WTC11 (cell line): ENCODE measurements around the gene PCBD2. TPM values are rescaled to one million over a fixed set of nuclear protein-coding genes. Genes with fewer than 3 reads are reported as not detected.

Experiments used
- ATAC-seq: fragments of 200-7000 bp; cut with Tn5 transposase; 2 replicates; pipeline ENCODE4 v1.10.0; 2021; ENCODE audit warnings: mild to moderate bottlenecking, moderate library complexity
- CTCF ChIA-PET: fragments of 300-600 bp; sonication (Branson Sonifier 250); formaldehyde crosslinking; loops from one replicate; lab custom pipeline; 2021; ENCODE audit warnings: antibody characterized with exemption; lab: Charles Lee
- POLR2A ChIA-PET: fragments of 350-600 bp; sonication (Branson Sonifier 250); formaldehyde crosslinking; loops from one replicate; lab custom pipeline; 2021; ENCODE audit warnings: antibody characterized with exemption; lab: Charles Lee
- DNase-seq: peaks from one replicate; pipeline ENCODE4 v3.0.0; 2021; ENCODE audit warnings: low spot score
- H3K27ac Mint-ChIP-seq: 2 replicates; pipeline ENCODE4 v1.8.0; 2021; ENCODE audit warnings: mixed read lengths
- H3K27me3 Mint-ChIP-seq: 2 replicates; pipeline ENCODE4 v1.8.0; 2021; ENCODE audit warnings: low read depth, mild to moderate bottlenecking, moderate library complexity, mixed read lengths
- H3K36me3 Mint-ChIP-seq: 2 replicates; pipeline ENCODE4 v1.8.0; 2021; ENCODE audit warnings: mixed read lengths
- H3K4me1 Mint-ChIP-seq: 2 replicates; pipeline ENCODE4 v1.8.0; 2022; ENCODE audit warnings: mixed read lengths
- H3K4me3 Mint-ChIP-seq: 2 replicates; pipeline ENCODE4 v1.8.0; 2021; ENCODE audit warnings: mild to moderate bottlenecking, moderate library complexity, mixed read lengths
- H3K9me3 Mint-ChIP-seq: 2 replicates; pipeline ENCODE4 v1.8.0; 2021; ENCODE audit warnings: mixed read lengths
- ARID4B ChIP-seq: sonication (generic); formaldehyde crosslinking; IDR thresholded peaks from 2 replicates; pipeline ENCODE4 v1.8.0; 2023; ENCODE audit warnings: missing genetic modification reagents, mild to moderate bottlenecking, borderline replicate concordance
- ATF2 ChIP-seq: sonication (generic); formaldehyde crosslinking; IDR thresholded peaks from 2 replicates; pipeline ENCODE4 v1.8.1; 2022; ENCODE audit warnings: low read depth, missing genetic modification reagents, borderline replicate concordance
- ATF6 ChIP-seq: sonication (generic); formaldehyde crosslinking; IDR thresholded peaks from 2 replicates; pipeline ENCODE4 v1.8.1; 2023; ENCODE audit warnings: mild to moderate bottlenecking, missing genetic modification reagents
- EMX1 ChIP-seq: fragments of 250-450 bp; sonication (Bioruptor Pico); IDR thresholded peaks from 2 replicates; pipeline ENCODE4 v1.8.0; 2021; ENCODE audit warnings: mild to moderate bottlenecking
- ETV6 ChIP-seq: sonication (generic); formaldehyde crosslinking; IDR thresholded peaks from 2 replicates; pipeline ENCODE4 v1.8.1; 2022; ENCODE audit warnings: mild to moderate bottlenecking, missing genetic modification reagents
- GABPB1 ChIP-seq: sonication (generic); formaldehyde crosslinking; IDR thresholded peaks from 2 replicates; pipeline ENCODE4 v1.8.1; 2023; ENCODE audit warnings: mild to moderate bottlenecking, missing genetic modification reagents
- GRHL2 ChIP-seq: fragments of 250-450 bp; sonication (Bioruptor Pico); IDR thresholded peaks from 2 replicates; pipeline ENCODE4 v1.8.0; 2022; ENCODE audit warnings: mild to moderate bottlenecking, moderate library complexity; ENCODE audit not compliant: insufficient replicate concordance, severe bottlenecking
- HMGA2 ChIP-seq: fragments of 250-450 bp; sonication (Bioruptor Pico); IDR thresholded peaks from 2 replicates; pipeline ENCODE4 v1.4.0; 2021; ENCODE audit warnings: mild to moderate bottlenecking, moderate library complexity
- HMGXB4 ChIP-seq: sonication (generic); formaldehyde crosslinking; IDR thresholded peaks from 2 replicates; pipeline ENCODE4 v1.8.1; 2023; ENCODE audit warnings: mild to moderate bottlenecking, moderate library complexity, missing genetic modification reagents
- PRRX2 ChIP-seq: fragments of 250-450 bp; sonication (Bioruptor Pico); IDR thresholded peaks from 2 replicates; pipeline ENCODE4 v1.8.0; 2021; ENCODE audit warnings: mild to moderate bottlenecking
- TCF7 ChIP-seq: sonication (generic); formaldehyde crosslinking; IDR thresholded peaks from 2 replicates; pipeline ENCODE4 v1.8.0; 2022; ENCODE audit warnings: mild to moderate bottlenecking, low read depth, missing genetic modification reagents, moderate library complexity
- TEAD4 ChIP-seq: sonication (generic); formaldehyde crosslinking; IDR thresholded peaks from 2 replicates; pipeline ENCODE4 v1.8.0; 2022; ENCODE audit warnings: mild to moderate bottlenecking, missing genetic modification reagents
- ZNF121 ChIP-seq: sonication (generic); formaldehyde crosslinking; IDR thresholded peaks from 2 replicates; pipeline ENCODE4 v1.8.0; 2023; ENCODE audit warnings: missing genetic modification reagents
- ZNF232 ChIP-seq: sonication (generic); formaldehyde crosslinking; IDR thresholded peaks from 2 replicates; pipeline ENCODE4 v1.8.0; 2022; ENCODE audit warnings: mild to moderate bottlenecking, missing genetic modification reagents
- ZNF281 ChIP-seq: sonication (generic); formaldehyde crosslinking; IDR thresholded peaks from 2 replicates; pipeline ENCODE4 v1.8.0; 2023; ENCODE audit warnings: mild to moderate bottlenecking, missing genetic modification reagents
- ZNF396 ChIP-seq: fragments of 250-450 bp; sonication (Bioruptor Pico); IDR thresholded peaks from 2 replicates; pipeline ENCODE4 v1.8.0; 2021; ENCODE audit warnings: mild to moderate bottlenecking, moderate library complexity, borderline replicate concordance
- total RNA-seq: library from RNA; stranded (reverse); gene quantifications from 3 replicates; pipeline ENCODE4 v1.2.3, GENCODE V29; 2021

The PCBD2 gene
- total RNA-seq, 1 experiment from 2014 or later, result 9.9 TPM

- ATAC-seq (no peak), DNase-seq (no peak)
- Mint-ChIP-seq H3K36me3 (no peaks in the 10 kb centered on the region), H3K4me1 (no peaks in the 10 kb centered on the region), H3K4me3 (no peak overlapping the region), H3K27me3 (no peaks in the 10 kb centered on the region; the same call in 1 of the 2 replicates), H3K9me3 (peaks cover 3% of the 10 kb centered on the region; the same call in 1 of the 2 replicates), H3K27ac (no peak overlapping the region)
- no peak for TF ChIP-seq ETV6 (CRISPR knock-in tag)
- no peak for TF ChIP-seq ZNF281 (CRISPR knock-in tag)
- TF ChIP-seq EMX1 (CRISPR knock-in tag), result no peak
- no peak for TF ChIP-seq ARID4B (CRISPR knock-in tag)
- TF ChIP-seq PRRX2 (CRISPR knock-in tag), result no peak
- POLR2A ChIA-PET, result no interaction called here
- CTCF ChIA-PET, result interaction anchor here (1.3 kb wide), 1 partner anchor 181 kb away, joined by 3 read pairs; no protein-coding TSS in a partner anchor
Observed at GRCh38 chr5:135009736-135010501, 105.0 kb downstream of the PCBD2 start.

GRCh38 chr5:135010502-135011354 lies 105.8 kb downstream of the PCBD2 start:
- ATAC-seq (no peak), DNase-seq (no peak)
- H3K9me3 Mint-ChIP-seq, result peaks cover 3% of the 10 kb centered on the region; the same call in 1 of the 2 replicates
- no peaks in the 10 kb centered on the region; the same call in 1 of the 2 replicates for H3K27me3 Mint-ChIP-seq
- no peaks in the 10 kb centered on the region for H3K36me3 Mint-ChIP-seq
- CTCF ChIA-PET, result interaction anchor here (1.2 to 1.3 kb wide), 2 partner anchors 94 to 180 kb away, joined by 3 read pairs; no protein-coding TSS in a partner anchor
- POLR2A ChIA-PET, result no interaction called here
- no peaks in the 10 kb centered on the region for H3K4me1 Mint-ChIP-seq
- no peak overlapping the region for H3K4me3 Mint-ChIP-seq
- H3K27ac Mint-ChIP-seq, result no peak overlapping the region
- TF ChIP-seq ZNF232 (no peak), ATF2 (CRISPR knock-in tag) (no peak), ZNF121 (CRISPR knock-in tag) (no peak), GABPB1 (CRISPR knock-in tag) (no peak), ZNF396 (CRISPR knock-in tag) (no peak), HMGA2 (CRISPR knock-in tag) (no peak), HMGXB4 (CRISPR knock-in tag) (no peak), TEAD4 (CRISPR knock-in tag) (no peak), ATF6 (no peak), GRHL2 (CRISPR knock-in tag) (no peak), TCF7 (CRISPR knock-in tag) (no peak), ETV6 (CRISPR knock-in tag) (no peak)
